HuH-7.5 (cell line): ENCODE data around the gene LONP2.
"Not testable (repeated sequence)": the region's sequence is repeated elsewhere in the genome, so short reads cannot be mapped to it uniquely, and the experiment has no call there.

Source experiments
- DNase-seq: peaks from one replicate; pipeline ENCODE4 v3.0.0; 2011; ENCODE audit warnings: low spot score

LONP2 gene

DNA sequence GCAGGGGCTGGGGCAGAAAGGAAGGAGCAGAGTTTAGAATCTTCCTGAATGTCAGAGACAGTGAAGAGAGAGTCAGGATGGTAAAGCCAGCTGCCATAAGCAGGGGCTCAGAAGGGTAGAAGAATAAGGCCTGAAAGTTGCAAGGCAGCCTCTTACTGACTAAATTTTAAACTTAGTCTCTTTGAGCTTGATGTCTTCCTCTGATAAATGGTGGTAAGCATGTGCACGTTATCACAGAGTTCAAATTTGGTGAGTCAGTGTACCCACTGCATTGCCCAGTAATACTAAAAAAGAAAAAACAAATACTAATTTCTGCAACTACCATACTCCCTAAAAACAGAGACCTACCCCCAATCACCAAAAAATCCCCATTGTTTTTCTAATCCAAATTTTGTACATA, 96.0 kb downstream of the LONP2 start:
- DNase-seq, result no peak

DNA sequence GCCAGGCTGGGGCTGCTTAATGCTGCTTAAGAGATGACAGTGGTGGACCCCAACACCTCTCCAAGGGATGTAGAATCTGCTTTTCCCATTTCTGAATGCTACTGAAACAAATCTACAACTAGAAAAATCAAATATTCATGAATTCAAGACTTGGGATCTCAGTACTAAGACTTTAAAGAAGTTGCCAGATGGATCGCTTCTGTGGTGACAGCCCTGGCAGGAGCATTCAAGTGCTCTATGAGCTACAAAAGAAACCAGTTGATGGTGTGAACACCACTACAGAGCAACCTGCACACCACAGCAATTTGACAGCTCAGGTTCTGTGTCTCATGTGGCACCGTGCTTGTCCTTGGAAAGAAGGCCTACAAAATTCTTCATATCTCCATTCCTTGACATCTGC, 98.5 kb downstream of the LONP2 start:
- DNase-seq, result no peak

DNA sequence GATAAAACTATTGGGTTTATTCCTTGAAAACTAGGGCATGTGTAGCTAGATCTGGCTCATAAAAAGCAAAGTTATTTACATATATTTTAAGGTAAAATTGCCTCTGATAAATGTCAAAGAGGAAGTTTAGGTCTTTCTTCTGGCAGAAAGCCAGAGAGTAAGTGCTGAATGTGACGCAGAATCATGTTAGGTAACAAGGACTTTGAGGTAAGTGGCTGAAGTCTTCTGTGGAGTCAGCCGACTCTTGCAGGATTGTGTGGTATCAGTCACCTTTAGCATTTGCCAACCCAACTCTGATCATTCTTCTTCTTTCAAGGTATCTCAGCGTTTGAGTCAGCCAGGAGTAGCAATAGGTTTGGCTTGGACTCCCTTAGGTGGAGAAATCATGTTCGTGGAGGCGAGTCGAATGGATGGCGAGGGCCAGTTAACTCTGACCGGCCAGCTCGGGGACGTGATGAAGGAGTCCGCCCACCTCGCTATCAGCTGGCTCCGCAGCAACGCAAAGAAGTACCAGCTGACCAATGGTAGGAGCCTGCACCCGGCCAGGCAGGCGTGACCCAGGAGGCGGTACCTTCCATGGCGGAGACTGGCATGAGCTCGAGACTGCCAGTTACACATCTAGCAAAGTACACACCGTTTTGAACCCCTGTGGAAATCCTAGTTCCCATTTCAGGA, 103.2 kb downstream of the LONP2 start:
- no peak for DNase-seq

DNA sequence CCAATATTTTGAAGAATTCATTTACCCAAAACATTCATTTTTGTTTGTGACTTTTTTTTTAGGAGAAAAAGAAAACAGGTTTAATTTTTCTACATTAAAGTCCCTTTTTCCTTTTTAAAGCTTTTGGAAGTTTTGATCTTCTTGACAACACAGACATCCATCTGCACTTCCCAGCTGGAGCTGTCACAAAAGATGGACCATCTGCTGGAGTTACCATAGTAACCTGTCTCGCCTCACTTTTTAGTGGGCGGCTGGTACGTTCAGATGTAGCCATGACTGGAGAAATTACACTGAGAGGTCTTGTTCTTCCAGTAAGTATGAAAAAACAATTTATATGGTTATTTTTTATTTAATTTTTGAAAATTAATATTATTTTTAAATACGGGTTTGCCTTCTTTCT, 103.9 kb downstream of the LONP2 start:
- no peak for DNase-seq

DNA sequence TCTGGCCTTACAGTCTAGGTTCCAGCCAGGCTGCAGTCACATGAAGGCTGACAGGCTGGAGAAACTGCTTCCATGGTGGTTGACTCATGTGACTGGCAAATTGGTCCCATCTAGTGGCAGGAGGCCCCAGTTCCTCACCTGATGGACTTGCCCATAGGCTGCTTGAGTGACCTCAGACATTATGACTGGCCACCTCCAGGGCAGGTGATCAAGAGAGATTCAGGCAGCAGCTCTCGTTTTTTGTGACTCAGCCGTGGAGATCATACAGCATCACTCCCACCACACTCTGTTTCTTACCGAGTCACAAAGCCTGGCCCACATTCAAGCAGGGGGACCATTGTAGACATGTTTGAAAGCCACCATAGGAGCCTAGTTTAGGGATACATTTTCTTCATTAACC, 106.6 kb downstream of the LONP2 start:
- no peak for DNase-seq

DNA sequence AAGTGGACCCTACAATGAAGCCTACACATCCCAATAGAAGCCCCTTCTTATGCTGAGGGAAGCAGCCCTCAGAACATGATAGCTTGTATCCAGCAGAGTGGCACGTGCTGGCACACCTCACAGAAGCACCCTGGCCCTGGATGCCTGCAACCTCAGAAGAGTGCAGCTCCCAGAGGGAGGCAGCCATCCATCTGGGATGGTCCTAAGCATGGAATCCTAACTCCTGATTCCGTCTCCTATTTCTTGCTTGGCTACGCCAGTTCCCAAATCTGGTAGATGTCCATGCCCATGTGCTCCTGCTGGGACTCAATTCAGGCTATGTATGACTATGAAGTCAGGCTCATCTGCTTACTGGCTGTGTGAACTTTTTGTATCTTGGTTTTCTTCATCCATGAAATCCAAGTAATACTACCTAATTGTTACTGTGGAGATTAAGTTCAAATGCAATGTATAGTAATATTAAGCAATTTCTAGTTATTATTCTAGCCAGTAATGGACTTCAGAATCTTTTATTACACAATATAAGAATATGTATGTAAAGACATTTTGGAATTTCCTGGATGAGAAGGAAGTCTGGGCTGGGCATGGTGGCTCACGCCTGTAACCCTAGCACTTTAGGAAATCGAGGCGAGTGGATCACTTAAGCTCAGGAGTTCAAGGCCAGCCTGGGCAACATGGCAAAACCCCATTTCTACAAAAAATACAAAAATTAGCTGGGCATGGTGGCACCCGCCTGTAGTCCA, 108.7 kb downstream of the LONP2 start:
- DNase-seq, result no peak

DNA sequence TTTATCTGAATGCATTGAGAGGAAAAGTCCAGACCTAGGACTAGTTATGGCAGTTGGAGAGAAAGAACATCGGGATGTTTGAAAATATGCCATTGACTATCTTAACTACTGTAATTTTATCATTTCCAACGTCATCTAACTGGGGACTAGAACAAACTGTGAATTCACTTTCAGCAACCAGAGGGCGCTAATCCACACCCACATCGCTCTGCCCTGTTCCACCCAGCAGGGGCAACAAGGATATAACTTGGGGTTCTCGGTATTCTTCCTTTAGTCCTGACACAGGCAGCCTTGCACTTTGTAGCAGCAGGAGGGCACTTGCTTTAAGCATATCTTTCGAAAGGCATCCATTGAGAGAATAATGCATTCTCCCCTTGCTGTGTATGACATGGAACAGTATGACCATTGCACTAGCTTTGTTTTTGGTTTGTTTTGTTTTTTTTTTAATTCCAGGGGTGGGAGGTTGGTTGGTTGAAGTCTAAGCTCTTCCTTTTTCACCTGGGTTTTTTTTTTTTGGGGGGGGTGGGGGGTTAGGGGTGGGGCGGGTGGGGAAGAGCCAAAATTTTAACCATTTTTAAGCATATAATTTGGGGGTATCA, 109.6 kb downstream of the LONP2 start:
- DNase-seq, result peak; percentile 49

DNA sequence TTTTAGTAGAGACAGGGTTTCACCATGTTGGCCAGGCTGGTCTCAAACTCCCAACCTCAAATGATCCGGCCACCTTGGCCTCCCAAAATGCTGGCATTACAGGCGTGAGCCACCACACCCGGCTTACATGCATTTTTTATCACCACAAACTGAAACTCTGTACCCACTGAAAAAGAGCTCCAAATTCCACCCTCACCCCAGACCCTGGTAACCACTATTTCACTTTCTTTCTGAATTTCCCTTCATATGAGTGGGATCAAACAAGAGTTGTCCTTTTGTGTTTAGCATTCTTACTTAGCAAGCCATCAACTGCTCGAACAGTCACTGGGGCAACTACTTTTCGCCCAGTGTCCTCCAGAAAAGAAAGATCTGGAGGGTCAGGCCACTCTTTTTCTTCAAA, 110.3 kb downstream of the LONP2 start:
- DNase-seq, result not testable (repeated sequence)

DNA sequence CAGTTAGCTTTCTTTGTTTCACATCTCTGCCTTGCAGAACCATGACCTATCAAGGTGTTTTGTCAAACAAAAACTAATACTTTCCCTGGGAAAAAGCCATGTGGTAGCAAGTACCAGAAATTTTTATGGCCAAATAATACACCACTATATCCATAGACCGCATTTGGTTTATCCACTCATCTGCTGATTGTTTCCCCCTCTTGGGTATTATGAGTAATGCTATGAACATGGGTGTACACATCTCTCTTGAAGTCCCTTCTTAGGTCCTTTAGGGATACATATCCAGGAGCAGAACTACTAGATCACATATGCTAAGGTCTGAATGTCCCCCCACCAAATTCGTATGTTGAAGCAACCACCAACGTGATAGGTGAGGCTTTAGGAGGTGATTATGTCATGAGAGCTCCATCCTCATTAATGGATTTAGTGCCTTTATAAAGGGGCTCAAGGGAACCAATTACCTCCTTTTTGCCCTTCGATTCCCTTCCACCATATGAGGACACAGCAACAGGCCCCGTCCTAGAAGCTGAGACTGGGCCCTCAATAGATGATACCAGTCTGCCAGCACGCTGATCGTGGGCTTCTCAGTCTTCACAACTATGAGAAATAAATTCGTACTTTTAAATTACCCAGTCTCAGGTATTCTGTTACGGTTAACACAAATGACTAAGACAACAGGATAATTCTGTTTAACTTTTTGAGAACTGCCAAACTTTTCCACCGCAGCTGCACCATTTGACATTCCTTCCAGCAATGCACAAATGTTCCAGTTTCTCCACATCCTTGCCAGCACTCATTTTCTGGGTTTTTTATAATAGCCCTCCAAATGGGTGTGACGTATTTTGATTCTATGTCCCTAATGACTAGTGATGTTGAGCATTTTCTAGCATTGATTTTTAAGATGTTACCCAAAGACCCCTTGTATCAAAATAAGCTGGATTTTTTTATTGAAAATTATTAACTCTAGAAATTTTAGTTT, 111.1 kb downstream of the LONP2 start:
- no peak for DNase-seq

DNA sequence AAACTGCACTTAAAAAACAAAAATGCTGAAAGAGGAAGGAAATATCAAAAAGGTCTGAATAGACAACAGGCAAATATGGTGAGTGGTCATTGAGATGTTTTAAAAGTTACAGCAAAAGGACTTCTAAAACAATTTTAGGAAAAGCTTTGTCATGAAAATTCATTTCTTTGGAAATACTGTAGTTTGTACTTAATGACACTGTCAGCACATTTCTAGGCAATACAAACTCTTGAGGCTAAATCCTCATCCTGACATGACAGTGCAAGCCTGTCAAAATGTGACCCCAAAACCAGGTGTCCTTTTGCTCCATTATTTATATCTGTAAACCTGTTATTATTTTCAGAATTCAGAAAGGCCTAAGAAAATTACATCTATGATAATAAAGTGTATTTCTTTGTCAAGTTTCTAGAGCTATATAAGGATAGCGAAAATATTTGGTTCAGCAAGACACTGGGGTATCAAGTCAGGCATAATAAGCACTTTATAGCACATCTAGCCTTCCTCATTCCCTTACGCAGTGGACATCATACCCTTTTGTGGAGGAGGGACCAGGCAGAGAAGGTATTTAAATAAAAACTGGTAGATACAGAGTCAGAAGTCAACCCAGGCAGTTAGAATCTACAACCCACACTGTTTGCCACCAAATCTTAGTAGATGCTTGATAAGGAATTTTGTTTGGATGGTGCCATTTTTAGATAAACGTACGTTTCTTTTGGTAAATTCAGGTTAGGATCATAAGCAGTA, 112.7 kb downstream of the LONP2 start:
- no peak for DNase-seq

DNA sequence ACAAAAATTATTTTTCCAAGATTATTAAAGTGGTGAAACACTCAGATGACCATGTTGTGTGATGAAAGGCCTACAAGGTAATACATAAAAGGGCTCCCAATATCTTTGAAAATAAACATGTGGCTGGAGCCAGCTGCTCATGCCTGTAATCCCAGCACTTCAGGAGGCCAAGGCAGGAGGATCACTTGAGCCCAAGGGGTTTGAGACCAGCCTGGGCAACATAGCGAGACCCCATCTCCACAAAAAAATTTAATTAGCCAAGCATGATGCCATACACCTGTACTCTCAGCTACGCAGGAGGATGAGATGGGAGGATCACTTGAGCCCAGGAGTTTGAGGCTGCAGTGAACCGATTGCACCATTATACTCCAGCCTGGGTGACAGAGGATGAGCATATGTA, 114.3 kb downstream of the LONP2 start:
- DNase-seq, result no peak

DNA sequence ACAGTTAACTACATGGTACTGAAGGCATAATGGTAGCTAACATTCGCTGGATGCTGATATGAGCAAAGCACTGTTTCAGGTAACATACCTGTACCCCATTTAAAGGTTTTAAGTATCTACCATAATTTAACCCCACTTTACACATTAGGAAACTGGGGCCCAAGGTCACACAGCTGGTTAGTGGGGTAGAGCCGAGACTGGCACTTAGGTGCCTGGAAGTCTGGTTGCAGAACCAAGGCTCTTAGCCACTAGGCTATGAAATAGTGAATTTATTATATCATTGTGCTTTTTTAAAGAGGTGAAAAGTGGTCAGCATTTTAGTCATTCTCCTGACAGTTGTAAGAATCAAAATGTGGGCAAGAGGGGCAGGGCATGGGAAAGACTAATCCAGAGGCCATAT, 115.9 kb downstream of the LONP2 start:
- no peak for DNase-seq

DNA sequence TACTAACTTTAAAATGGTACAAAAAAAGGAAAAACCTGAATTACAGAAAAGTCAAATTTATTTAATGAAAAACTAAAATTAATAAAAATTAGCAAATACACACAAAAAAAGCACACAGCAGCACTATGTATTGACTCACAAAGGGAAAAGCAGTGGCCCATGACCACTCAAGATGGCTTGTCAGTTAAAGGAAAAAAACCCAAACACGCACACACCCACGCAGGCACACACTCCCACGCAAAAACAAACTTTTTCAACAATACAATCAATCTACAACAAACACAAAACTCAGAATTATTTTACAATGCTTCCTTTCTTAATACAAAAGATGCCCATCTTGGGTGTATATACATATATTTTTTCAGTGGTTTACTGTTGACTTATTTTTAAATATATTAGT, 116.9 kb downstream of the LONP2 start:
- DNase-seq, result no peak

DNA sequence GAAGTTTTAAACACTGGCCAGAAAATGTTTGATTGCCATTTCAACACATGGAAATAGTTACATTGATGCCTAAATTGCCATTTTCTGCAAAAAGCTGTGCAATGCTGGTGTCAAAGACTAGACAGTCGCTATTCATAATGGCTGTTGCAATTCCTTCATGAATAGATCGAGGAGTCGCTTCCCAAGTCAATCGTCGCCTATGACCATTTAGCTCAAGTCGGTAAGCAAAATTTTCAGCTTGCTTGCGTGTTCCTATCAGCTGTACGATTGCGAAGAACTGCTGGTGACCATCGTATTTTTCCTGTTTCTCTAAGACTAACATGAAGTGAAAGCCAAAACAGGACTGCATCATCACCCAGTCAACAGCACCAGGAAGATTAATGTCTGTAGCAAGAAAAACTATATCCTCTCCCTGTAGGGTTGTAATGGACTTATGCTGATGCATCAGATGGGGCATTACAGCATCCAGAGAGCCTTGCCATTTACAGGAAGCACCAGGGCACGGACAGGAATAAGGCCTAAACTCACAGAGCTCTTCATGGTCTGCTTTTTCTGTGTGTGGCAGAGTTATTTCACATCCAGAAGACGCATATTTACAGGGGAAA, 117.5 kb downstream of the LONP2 start:
- DNase-seq, result no peak

DNA sequence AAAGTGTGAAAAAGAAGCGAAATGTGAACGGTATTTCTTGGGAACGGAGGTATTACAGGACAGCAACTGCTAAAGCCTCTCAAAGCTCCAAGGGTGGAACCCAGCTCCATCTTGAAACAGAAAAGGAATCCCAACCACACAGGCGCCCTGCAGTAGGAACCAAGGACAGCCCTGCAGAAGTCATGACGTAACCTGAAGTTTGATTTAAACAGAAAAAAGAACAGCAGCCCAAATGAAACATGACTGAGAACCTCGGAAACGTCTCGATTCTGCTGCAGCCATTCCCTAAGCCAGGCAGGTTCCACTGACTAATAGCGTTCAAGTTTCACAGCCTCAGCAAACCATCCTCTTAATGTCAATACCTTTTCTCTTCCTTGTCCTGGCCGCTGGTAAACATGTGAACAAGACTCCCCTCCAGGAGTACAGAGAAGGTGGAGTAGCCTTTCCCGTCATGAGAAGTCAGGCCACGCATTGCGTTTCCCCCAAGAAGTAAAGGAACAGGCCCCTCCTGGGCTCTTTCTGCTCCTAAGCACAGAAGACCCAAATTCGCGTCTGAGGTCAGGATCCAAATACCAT, 121.0 kb downstream of the LONP2 start:
- no peak for DNase-seq

DNA sequence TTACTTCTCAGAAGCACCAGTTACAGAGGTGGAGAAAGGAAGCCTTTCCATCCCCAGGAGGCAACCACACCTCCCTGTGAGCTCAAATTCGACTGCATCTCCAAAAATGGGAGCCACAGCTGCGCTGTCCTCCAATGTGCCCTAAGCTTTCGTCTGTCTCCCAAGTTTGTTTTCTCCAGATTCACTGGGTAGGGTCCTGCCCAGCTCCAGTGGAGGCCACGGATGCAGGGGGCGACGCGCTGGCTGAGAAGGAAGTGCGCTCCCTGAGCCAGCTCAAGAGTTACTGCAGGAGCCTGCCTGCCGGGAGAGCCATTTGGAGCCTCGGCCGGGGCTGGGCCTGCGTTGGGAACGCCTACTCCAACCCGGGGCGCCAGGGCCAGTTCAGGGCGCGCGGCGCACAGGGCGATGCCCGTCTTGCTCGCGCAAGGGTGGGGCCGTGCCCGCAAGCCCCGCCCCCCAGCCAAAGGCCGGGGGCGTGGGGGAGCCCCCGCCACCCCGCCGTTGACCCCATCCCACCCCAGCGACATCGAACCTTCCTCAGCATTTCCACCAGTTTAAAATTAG, 121.6 kb downstream of the LONP2 start:
- peak; percentile 59 for DNase-seq

DNA sequence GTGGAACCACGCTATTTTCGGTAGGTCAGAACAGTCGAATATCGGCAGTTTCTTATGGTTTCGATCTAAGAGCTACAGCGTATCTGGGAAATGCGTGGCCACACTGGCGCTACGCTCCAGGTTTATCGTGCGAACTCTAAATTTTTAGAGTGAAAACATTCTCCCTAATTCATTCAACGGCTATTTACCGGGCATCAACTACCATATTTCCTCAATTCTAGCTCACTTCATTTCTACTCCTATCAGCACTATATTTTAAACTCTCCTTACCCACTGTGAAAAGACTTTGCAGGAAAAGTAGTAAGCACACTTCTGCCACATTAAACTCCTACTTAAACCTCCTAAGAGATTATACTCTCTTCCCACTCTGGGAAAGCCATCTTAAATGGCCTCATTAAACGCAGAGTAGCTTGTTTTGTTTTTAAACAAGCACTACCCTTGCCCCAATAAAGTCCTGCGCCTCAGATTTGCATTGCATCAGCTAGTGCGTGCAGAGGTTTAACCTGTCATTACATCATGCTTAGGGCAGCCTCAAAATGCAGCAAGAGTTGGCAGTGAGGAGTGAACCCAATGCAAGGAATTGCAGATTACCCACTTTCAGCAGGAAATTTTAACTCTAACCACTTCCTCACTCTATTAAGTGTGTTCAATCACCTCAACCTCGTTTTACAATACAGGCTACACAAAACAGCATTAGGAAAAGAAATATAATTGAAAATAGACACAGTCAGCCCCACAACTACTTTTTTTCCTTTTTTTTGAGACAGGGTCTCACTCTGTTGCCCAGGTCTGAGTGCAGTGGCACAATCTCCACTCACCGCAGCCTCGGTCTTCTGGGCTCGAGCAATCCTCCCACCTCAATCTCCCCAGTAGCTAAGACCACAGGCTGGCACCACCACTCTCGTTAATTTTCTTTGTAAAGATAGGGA, 122.3 kb downstream of the LONP2 start:
- DNase-seq, result peak; percentile 33

DNA sequence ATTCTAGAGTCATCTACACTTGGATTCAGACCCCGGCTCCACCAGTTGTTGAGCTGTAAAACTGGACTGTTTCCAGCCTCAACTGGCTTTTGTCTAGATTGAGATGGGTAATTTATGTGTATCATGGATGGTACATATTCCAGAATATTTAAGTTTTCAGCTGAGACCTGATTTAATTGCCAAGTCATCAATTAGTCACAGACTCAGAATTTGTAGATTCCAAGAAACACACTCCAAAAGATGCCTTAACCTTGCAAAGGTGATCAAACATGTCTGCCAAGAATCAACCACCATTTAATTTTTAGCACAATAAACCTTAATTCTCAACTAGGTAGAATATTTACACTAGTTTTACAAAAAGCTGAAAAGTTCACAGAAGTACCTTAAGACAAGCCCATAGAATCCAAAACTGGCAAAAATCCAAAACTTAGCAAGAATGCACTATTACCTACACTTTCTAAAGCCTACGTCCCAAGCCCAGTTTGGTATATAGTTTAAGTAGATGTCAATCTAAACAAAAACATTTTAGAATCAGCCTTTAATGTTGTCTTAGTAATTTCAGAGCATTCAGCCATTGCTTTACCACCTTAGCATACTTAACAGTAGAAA, 123.4 kb downstream of the LONP2 start:
- DNase-seq, result no peak

DNA sequence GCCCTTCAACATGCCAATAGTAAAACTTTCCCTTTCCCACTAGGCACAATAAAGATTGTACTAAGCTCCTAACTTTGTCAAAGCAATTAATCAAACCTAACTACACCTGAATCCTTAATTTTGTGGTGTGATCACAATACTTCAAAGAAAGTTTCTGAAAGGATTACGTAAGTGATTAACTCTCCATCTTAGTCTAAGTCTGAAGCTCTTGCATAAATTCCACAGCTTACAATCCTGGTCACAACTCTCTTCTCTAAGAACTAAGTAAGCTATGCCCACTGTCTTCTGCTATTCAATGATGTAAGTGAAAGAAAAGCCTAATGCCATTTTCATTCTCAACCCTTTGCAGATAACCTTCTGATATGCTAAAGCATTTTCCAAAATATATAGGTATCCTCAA, 125.7 kb downstream of the LONP2 start:
- DNase-seq, result no peak
